HG03108 (cell line): ENCODE results near the gene SLC9A4.

ENCODE experiments used
- ATAC-seq: cut with Tn5 transposase; IDR thresholded peaks from one replicate; pipeline ENCODE4 v1.9.1; 2021; ENCODE audit warnings: moderate library complexity; ENCODE audit not compliant: unreplicated experiment

The SLC9A4 gene, protein sequence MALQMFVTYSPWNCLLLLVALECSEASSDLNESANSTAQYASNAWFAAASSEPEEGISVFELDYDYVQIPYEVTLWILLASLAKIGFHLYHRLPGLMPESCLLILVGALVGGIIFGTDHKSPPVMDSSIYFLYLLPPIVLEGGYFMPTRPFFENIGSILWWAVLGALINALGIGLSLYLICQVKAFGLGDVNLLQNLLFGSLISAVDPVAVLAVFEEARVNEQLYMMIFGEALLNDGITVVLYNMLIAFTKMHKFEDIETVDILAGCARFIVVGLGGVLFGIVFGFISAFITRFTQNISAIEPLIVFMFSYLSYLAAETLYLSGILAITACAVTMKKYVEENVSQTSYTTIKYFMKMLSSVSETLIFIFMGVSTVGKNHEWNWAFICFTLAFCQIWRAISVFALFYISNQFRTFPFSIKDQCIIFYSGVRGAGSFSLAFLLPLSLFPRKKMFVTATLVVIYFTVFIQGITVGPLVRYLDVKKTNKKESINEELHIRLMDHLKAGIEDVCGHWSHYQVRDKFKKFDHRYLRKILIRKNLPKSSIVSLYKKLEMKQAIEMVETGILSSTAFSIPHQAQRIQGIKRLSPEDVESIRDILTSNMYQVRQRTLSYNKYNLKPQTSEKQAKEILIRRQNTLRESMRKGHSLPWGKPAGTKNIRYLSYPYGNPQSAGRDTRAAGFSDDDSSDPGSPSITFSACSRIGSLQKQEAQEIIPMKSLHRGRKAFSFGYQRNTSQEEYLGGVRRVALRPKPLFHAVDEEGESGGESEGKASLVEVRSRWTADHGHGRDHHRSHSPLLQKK

DNA sequence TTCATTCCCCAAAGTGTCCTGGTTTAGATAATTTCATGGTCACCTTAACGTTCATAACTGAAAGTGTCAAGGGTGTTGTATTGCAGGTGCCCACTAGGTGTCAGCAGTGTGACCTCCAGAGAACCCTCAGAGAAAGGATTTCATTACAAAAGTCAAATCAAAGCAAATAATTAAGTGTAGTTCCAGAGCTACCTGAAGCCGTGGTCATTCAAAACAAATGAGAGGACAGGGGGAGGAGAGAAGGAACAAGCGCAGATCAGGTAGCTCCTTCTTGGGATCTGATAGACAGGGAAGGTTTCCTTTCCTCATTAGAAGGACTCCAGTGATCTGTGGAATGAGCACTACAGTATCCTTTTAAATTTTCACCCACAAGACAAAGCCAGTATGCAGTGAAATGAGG, at the start of gene SLC9A4:
Gene SLC9A4 (plus strand): TSS at position 207 of the 400 bp plus-strand sequence. CDS start 534 bp downstream, outside the sequence.
- ATAC-seq = no peak

DNA sequence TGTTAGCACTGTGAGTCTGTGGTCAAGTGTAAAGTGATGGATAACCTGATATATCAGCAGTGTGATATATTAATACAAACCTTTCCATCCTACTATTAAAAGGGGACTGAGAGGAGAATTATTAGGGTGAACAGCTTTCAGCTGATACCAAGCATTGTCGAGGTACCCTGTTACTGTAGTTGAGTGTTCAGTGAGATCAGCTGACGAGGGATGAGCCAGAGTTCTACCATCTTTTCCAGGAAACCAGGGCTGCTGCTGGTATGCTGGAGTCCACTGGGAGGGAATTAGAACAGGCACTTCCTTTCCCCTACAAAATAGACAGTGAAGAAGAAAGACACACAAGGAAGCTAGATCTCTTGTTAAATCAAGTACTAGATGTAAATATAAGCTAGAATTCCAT, 49.7 kb upstream of the SLC9A4 start:
- ATAC-seq = no peak

DNA sequence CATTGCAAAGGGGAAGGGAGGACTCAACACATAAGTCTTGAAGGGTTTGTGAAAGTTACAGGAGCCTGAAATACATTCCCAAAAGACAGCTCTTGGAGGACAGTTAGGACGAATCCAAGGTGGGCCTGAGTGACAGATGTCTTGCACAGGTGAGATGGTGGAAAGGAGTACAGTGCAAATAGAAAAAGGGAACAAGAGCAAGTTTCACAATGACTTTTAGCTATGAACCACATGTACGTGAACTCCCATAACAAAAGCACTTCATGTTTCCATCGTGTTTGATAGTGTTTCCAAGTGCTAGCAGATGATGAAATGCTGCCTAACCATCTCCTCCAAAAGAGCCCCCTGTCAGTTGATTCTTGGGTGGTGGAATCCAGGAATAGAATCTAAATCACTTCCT, 48.3 kb upstream of the SLC9A4 start:
- ATAC-seq = peak; percentile 84

DNA sequence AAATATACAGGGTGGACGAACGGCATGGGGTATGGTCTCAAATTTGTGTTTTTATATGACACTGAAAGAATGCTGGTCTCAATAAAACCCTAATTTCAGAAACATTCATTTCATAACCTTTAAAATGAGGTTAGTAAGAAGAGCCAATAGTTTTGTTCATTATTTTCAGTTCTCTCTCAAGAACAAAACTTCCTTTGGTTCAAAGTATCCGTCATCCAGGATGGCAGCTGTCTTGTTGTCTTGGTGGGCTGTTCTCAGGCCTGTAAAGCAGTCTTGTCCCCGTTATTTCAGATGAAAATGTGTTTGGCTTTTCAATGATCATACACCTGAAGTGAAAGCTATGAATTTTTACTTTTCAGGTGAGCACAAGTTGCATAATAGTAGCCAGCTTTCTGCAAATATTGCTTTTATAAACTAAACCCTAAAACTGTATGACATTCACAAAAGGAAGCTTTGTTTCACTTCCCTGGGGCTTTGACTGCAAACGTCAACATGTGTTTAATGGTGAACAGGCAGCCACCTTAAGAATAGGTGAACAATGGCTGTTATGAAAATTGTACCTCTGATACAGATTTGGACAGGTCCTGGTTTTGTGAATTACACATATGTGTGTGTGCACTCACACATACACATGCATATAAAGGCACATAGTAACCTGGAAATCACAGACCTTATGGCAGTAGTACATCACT, 47.4 kb upstream of the SLC9A4 start:
- no peak for ATAC-seq

DNA sequence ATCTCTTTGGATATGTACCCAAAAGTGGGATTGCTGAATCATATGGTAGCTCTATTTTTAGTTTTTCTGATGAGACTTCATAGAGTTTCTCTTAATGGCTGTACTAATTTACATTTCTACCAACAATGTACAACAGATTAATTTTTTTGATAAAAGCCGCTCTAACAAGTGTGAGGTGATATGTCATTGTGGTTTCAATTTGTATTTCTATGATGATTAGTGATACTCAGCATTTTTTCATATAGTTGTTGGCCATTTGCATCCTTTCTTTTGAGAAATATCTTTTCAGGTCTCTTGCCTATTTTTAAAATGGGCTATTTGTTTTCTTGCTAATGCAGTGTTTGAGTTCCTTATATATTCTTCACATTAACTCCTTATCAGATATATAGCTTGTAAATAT, 45.8 kb upstream of the SLC9A4 start:
- no peak for ATAC-seq

DNA sequence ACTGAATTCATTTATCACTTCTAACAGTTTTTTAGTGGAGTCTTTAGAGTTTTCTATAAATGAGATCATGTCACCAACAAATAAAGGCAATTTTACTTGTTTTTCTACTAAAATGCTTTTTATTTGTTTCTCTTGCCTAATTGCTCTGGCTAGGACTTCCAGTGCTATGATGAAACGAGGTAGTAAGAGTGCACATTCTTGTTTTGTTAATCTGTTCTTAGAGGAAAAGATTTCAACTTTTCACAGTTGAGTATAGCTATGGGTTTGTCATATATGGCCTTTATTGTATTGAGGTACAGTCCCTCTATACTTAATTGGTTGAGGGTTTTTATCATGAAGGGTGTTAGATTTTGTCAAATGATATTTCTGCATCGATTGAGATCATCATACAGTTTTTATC, 44.5 kb upstream of the SLC9A4 start:
- no peak for ATAC-seq

DNA sequence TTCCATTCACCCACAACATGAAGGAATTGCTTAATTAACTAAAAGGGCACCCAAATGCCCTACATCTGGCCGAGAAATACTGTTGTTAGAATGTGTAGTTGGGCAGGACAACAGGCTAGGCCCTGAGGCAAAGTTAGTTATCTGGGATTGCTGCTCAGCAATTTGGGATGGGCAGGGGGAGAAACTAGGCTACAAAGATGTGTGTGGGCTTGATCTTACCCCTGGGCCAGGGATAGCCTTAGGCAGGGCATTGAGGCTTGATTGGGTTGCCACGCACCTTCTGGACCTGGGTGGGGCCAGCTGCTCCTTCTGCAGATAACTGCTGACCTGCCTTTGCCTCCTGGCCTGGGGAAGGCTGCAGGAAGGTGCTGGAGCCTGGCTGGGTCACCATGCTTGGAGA, 40.6 kb upstream of the SLC9A4 start:
- ATAC-seq = no peak

DNA sequence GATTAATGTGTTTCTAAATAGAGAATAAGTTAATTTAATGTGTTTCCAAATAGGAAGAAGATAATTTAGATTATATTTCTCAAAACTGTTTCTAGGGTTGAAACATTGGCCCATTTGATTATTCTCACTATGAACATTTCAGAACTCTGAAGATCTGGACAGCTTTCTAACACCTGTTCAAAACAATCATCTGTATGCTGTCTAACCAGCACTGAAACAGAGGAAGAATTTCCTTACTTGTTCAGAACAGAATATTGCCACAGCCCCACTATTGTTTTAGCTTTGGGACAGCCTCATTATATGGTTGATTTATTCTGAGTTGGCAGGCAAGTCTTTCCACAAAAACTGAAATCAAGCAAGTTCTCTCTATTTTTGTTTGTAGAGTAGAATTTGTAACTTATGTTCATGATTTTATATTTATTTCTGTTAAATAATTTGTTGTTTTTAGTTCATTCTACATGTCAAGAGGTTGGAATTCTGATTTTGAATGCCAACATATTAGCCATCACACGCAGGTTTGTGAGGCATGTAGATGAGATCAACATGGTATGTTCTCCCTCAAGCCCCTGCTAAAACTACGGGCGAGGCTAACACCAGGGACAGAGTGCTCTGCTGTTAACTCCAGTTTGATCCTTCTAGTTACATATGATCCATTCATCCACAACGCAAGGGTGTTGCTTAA, 38.9 kb upstream of the SLC9A4 start:
- ATAC-seq = no peak

DNA sequence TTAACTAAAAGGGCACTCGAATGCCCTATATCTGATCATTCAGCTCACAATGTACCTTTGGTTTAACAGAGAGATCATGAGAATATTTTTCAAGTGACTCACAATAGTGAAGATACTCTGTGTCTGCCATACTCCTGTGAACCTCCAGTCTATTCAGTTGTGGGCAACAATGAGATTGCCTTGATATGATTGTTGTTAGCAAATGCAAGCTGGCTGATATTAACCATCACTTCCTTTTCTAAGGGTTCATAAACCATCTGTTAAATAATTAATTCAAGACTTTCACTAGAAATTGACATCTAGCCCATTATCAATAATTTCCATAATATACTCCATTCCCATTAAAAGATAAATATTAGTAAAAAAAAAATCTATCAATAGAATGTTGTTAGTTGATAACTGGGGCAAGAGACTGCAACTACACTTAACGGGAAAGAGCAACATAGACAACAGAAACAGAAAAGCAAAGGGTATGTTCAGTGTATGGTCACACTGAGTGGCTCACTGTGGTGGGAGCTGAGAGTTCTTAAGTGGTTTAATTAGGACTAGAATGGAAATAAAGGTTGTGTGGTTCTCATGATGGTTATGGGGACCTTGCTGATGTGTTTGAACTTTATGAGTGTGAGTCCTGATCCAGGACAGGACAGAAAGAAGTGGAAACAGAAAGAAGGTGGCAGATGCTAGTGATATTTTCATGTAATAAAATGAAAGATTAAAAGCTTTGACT, 38.2 kb upstream of the SLC9A4 start:
- no peak for ATAC-seq

DNA sequence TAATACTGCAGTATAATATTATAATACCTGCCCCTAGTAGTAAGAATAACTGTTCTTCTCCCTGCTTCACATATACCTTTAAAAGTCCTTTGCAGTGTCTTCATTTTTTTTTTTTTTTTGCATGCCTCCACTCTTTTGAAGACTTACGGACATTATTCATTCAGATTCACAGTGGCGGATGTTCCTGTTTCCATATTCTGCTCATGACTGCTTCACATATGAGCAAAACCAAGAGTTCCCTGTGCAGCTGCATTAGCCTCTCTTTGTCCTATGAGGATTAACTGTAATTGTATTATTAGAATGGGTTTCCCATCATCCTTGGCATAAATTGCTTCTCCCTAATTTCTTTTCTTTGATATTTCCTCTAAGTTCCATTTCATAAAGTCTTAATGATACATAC, 37.3 kb upstream of the SLC9A4 start:
- ATAC-seq = no peak

DNA sequence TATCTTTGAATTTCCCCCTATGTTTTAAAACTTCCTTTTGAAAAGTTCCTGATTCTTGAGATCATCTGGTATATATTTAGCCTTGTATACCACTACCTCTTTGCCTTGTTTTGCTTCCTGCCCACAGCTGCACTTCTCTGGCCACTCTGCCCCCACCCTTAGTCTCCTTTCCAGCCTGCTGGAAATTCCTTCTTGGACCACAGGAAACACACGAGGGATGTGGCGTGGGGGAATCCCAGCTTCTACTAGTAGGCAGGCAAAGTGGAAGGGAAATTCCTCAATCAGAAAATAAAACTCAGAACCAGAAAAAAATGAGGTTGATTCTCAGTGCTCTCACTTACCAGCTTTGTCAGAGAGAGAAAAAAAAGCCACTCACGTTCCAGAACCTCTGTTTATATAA, 36.7 kb upstream of the SLC9A4 start:
- ATAC-seq = no peak

DNA sequence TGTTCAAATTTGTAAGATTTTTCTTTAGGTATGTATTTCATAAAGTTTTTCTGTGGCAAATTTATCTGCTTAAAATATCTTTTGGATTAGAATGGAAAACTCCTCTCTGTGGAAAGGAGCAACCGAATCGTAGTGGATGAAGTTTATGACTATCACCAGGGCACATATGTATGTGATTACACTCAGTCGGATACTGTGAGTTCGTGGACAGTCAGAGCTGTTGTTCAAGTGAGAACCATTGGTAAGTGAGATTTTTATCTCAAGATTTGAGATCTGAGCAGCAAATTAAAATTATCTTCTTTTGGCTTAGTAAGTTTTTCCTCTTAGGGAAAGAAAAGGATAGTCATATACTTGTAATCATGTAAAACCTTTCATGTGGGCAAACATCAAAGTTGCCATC, 35.9 kb upstream of the SLC9A4 start:
- no peak for ATAC-seq

DNA sequence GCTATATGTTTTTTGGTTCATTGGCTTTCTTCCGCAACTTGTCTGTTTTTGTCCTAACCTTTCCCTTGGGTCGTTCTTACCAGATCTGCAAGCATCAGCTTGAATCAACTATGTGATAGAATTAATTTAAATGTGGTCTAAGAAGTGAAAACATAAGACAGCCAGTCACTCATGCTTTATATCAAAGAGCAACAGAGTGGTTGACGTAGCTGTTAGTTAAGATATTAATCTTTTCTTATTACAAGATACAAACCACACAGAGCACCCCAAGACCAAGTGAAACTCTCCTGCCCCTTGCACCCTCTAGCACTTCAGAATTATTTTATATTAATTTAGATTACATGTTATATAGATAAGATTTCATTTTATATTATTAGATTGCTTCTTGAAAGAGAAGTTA, 34.9 kb upstream of the SLC9A4 start:
- no peak for ATAC-seq

DNA sequence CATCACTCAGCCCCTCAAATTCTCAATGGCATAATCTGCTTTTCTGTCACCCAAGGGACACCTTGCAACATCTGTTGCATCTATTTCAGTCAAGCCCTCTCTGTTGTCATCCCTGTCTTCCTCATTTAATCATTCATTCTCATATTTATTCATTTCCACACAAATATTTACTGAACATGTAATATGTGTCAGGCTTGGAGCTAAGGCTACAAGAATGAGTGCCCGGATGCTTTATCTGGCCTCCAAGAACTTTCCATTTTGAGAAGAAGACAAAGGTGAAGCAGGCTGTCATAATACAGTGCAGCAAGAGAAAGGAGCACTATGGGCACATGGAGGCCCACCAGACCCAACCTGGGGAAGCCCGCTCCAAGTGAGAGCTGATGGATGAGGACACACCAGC, 34.4 kb upstream of the SLC9A4 start:
- ATAC-seq = no peak

DNA sequence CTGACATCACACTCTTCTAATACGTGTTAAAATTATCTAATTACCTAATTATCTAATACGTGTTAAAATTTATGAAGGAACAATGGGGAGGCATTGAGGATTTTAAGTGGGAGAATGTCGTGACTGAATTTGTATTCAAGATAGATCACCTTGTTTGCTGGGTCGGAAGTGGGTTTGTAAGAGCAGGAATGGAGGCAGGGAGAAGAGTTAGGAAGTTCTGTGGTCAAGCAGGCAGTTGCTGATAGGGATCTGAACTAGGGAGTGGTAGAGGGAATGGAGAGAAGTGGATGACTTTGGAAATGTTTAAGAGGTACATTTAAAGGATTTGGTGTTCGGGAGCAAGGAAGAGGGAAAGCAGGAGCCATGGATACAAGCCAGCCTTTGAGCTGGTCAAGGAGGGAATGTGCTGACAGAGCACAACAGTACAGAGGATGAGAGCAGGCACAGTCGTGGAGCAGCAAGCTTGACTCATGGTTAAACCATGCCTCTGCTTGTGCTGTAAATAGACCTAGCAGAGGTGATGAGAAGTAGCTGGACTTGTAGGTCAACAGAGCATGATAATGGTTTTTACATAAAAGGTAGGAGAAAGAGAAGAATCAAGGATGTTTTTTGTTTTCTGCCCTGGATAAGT, 33.8 kb upstream of the SLC9A4 start:
- no peak for ATAC-seq

DNA sequence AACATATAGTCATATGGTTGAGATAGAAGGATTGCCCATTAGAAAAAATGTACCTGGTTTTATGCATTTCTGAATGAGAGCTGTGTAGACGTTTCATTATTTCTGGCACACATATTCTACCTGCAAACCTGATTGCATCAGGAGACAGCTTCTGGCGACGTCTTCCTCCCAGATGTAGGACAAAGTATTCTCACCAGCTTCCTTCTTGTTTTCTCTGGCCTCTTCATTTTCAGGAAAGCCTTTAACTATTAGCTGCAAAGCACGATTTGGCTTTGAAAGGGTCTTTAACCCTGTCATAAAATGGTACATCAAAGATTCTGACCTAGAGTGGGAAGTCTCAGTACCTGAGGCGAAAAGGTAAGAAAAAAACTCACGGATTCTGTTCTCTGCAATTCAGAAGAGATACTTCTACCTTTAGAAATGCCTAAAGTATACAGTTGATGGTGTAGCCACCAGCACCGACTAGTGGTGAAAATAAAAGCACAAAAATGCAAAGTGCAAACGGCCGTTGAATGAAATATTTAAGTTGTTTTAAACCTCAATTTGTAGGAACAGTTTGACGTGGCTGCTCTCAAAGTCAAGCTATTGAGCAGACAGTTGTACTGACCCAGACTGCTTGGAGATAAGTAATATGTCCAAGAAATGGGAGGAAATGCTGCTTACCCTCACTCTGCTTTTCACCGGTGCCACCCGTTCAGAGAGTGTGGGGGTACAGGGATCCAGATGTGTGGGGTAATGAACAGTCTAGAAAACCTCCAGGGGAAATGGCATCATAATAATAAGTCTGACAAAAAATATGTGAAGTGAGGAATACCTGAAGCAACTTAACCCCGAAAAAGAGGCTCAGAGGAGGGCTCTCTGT, 29.8 kb upstream of the SLC9A4 start:
- ATAC-seq = no peak

DNA sequence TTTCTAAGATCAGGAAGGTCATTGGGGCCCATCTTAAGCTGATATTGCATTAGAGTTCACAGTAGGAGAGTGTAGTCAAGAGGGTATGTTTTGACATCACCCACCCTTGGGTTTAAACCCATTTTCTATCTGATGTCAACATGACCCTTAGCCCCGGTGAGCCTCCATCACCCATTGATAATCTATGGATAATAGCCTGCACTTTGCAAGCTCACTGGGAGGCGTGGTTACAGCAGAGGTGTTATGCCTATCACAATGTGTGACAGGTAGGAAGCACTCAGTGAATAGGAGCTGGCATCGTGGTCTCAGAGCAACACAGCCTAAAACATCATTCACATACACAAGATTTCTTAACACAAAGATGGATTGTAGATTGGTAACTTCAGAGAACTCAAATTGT, 28.8 kb upstream of the SLC9A4 start:
- ATAC-seq = no peak

DNA sequence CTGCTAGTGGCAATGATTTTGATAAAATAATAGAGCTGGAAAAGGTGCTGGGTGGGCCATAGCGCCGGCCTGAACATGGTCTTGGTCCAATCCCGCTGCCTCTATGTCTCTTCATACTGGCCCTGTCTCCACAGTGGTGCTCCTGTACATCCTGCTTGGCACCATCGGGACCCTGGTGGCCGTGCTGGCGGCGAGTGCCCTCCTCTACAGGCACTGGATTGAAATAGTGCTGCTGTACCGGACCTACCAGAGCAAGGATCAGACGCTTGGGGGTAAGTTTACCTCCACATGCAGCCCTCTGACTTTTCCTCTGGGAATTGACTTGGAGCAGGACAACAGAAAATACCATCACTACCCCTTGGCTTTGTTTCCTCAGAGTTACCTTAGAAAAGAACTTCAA, 26.1 kb upstream of the SLC9A4 start:
- no peak for ATAC-seq

DNA sequence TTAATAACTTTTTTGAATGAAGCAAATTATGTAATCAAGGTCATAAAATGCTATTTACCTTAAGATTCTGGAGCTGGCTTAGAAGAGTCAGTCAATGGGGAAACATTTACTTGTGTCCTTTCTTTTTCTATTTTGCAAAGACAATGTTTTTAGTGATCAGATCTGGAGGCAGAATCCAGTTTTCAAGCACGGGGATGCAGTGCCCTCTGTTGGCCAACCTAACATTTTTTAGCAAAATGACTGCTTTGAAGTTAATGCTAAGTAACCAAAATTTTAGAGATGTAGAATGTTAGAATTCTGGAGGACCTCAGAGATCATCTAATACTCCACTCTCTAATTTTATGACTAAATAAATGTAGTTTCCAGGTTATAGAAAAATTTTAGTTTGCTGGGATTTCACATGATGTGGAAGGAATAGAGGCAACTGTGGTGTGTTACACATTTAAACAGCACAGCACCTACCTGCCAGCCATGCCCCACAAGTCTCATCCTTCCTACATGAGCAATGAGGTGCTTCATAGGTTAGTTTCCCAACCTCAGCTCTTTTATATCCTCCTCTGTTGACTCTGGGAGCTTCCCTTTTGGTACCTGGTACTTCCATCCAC, 23.6 kb upstream of the SLC9A4 start:
- no peak for ATAC-seq
